ENCODE measurements around the gene EEFSEC.

- TF ChIP-seq, protein P1, sequence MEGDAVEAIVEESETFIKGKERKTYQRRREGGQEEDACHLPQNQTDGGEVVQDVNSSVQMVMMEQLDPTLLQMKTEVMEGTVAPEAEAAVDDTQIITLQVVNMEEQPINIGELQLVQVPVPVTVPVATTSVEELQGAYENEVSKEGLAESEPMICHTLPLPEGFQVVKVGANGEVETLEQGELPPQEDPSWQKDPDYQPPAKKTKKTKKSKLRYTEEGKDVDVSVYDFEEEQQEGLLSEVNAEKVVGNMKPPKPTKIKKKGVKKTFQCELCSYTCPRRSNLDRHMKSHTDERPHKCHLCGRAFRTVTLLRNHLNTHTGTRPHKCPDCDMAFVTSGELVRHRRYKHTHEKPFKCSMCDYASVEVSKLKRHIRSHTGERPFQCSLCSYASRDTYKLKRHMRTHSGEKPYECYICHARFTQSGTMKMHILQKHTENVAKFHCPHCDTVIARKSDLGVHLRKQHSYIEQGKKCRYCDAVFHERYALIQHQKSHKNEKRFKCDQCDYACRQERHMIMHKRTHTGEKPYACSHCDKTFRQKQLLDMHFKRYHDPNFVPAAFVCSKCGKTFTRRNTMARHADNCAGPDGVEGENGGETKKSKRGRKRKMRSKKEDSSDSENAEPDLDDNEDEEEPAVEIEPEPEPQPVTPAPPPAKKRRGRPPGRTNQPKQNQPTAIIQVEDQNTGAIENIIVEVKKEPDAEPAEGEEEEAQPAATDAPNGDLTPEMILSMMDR (IDR thresholded peaks at IDR 0.05), result no peak
- TF ChIP-seq POLR2A (IDR thresholded peaks at IDR 0.05), result no peak
Observed at GRCh38 chr3:128453501-128454309, 300.4 kb downstream of the EEFSEC start.
